ENCODE measurements around the gene SLC51A. TPM values are rescaled to one million over a fixed set of nuclear protein-coding genes. Genes with fewer than 3 reads are reported as not detected.
"Not testable (repeated sequence)": the region's sequence is repeated elsewhere in the genome, so short reads cannot be mapped to it uniquely, and the experiment has no call there.

SLC51A gene
- total RNA-seq, 1 experiment from 2014 or later, result not detected

GRCh38 chr3:196237203-196237602 is 20.9 kb downstream of the SLC51A start:
- DNase-seq (ENCODE audit: extremely low read depth, low read depth), result no peak

- no peak for DNase-seq (ENCODE audit: extremely low read depth, low read depth)
Measured at GRCh38 chr3:196238612-196239560, 22.6 kb downstream of the SLC51A start.

- no peak for DNase-seq (ENCODE audit: extremely low read depth, low read depth)
Measured at GRCh38 chr3:196240424-196240823, 24.1 kb downstream of the SLC51A start.

- no peak for DNase-seq (ENCODE audit: extremely low read depth, low read depth)
Measured at GRCh38 chr3:196241704-196242103, 25.4 kb downstream of the SLC51A start.

GRCh38 chr3:196244166-196244565 is 27.8 kb downstream of the SLC51A start:
- DNase-seq (ENCODE audit: extremely low read depth, low read depth), result not testable (repeated sequence)

- no peak for DNase-seq (ENCODE audit: extremely low read depth, low read depth)
Measured at GRCh38 chr3:196246612-196247308, 30.4 kb downstream of the SLC51A start.

- no peak for DNase-seq (ENCODE audit: extremely low read depth, low read depth)
Measured at GRCh38 chr3:196251918-196252317, 35.6 kb downstream of the SLC51A start.

GRCh38 chr3:196254376-196255283 is 38.3 kb downstream of the SLC51A start:
- DNase-seq (ENCODE audit: extremely low read depth, low read depth), result no peak

GRCh38 chr3:196255776-196256175 is 39.4 kb downstream of the SLC51A start:
- no peak for DNase-seq (ENCODE audit: extremely low read depth, low read depth)

GRCh38 chr3:196260784-196261183 is 44.5 kb downstream of the SLC51A start:
- no peak for DNase-seq (ENCODE audit: extremely low read depth, low read depth)

GRCh38 chr3:196263819-196264218 is 47.5 kb downstream of the SLC51A start:
- no peak for DNase-seq (ENCODE audit: extremely low read depth, low read depth)

- peak; percentile 43 for DNase-seq (ENCODE audit: extremely low read depth, low read depth)
Measured at GRCh38 chr3:196268284-196269163, 52.2 kb downstream of the SLC51A start.

GRCh38 chr3:196270499-196270898 is 54.2 kb downstream of the SLC51A start:
- DNase-seq (ENCODE audit: extremely low read depth, low read depth), result no peak

GRCh38 chr3:196272826-196273225 is 56.5 kb downstream of the SLC51A start:
- no peak for DNase-seq (ENCODE audit: extremely low read depth, low read depth)

GRCh38 chr3:196273655-196274054 is 57.3 kb downstream of the SLC51A start:
- no peak for DNase-seq (ENCODE audit: extremely low read depth, low read depth)

GRCh38 chr3:196274585-196274984 is 58.3 kb downstream of the SLC51A start:
- no peak for DNase-seq (ENCODE audit: extremely low read depth, low read depth)

- DNase-seq (ENCODE audit: extremely low read depth, low read depth), result no peak
Measured at GRCh38 chr3:196275126-196275525, 58.8 kb downstream of the SLC51A start.

GRCh38 chr3:196280689-196281440 is 64.5 kb downstream of the SLC51A start:
- no peak for DNase-seq (ENCODE audit: extremely low read depth, low read depth)

GRCh38 chr3:196281962-196282361 is 65.6 kb downstream of the SLC51A start:
- DNase-seq (ENCODE audit: extremely low read depth, low read depth), result no peak
